GM12801 (cell line): ENCODE measurements around the gene REV3L.

Source experiments
- TF ChIP-seq, protein P1 (sequence below): IDR thresholded peaks from one replicate; pipeline ENCODE4 v1.5.1; 2011; ENCODE audit warnings: control low read depth; ENCODE audit not compliant: insufficient read length; ENCODE audit errors: extremely low read depth

Gene REV3L

DNA sequence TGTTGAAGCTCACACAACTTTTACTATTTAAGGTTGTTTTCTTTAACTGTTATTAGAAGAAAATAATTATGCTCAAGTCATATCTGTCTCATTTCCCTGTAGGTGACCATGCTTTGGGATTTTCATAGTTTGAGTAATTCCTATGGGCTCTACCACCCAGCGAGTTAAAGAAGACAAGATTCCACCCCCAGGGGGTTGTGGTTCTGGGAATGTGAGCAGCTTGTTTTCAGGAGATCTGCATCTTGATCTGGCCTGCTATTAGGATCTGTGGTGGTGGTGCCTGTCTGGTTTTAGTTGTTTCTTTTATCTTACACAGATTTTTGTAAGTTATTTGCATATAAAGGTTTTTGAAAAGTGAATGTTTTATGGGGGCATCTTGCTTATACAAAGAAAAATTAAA lies 20.2 kb upstream of the REV3L start:
- TF ChIP-seq, protein P1, sequence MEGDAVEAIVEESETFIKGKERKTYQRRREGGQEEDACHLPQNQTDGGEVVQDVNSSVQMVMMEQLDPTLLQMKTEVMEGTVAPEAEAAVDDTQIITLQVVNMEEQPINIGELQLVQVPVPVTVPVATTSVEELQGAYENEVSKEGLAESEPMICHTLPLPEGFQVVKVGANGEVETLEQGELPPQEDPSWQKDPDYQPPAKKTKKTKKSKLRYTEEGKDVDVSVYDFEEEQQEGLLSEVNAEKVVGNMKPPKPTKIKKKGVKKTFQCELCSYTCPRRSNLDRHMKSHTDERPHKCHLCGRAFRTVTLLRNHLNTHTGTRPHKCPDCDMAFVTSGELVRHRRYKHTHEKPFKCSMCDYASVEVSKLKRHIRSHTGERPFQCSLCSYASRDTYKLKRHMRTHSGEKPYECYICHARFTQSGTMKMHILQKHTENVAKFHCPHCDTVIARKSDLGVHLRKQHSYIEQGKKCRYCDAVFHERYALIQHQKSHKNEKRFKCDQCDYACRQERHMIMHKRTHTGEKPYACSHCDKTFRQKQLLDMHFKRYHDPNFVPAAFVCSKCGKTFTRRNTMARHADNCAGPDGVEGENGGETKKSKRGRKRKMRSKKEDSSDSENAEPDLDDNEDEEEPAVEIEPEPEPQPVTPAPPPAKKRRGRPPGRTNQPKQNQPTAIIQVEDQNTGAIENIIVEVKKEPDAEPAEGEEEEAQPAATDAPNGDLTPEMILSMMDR, result no peak

DNA sequence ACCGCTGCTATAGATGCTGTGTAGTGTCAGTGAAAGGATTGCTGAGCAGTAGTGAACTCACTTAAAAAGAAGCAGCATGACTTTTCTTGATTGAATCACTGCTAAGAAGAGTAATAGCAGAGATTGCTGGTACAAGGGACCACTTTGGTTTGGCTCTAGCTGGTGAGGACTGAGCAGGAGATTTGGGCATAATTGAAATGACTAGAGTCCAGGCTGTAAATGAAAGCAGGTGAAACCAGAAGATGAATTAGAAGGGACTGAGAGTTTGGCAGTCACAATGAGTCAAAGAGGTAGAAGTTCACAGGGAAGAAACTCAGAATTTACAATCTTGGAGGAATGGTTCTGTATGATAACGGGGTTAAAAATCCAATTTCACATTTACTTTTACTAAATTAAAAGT lies 19.1 kb upstream of the REV3L start:
- TF ChIP-seq, protein P1, result no peak

DNA sequence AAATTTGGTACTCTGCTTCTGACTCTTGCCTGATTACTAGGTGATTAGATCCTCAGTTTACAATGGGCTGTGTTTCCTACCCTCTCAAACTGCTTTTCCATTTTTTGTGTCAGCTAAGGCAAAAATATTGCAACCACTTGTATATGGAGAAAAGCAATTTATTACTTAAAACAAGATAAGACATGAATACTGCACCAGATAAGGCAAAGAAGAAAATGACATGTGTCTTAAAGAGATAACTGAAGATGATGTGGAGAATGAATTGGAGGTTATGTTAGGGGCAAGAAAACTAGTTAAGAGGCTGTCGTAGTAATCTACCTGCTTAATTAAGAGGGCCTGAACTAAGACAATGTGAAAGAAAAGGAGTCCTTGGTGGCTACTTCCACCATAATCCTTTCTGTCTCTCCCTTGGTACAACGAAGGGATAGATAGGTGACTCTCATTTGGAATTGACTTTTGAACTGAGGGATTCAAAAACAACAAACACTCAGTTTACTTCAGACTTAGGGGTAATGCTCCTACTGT lies 16.3 kb upstream of the REV3L start:
- TF ChIP-seq, protein P1, result no peak

DNA sequence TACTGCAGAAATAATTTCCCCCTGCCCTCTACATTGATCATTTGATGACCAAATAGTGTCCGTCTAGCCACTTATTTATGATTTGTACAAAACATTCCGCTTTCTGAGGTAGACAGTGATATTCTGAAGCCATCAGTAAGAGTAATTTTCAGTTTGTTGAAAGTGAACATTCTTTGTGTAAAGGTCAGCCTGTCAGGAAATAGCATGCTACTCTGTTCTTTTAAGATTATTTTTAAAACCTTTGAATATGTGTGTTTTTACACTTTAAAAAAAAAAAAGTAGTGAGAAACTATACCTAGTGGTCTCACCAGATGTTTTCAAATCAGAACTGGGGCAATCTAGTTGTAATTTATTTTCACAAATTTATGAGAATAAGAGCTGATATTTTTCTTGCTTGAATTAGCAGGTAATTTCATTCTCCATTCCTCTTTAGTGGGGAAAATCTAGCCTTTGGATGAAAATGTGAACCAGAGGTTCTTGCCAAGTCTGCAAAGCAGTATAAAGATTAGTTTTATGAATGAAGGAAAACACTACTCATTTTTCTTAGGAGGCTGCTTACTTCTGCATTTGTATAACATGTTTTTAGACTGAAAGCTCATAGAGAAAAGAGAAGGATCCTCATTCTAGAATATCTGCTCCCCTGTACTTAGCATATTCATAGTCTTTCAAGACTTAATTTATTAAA lies 12.1 kb upstream of the REV3L start:
- TF ChIP-seq, protein P1, result no peak

DNA sequence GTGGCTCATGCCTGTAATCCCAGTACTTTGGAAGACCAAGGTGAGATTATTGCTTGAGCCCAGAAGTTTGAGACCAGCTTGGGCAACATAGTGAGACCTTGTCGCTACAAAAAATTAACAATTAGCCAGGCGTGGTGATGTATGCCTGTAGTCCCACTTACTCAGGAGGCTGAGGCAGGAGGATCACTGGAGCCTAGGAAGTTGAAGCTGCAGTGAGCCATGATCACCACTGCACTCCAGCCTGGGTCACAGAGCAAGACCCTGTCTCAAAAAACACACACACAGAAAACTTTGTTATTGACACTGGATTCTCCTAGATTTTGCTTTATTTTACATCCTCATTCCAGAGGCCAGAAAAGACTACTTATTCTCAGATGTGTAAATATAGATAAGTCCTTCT lies 9.5 kb upstream of the REV3L start:
- TF ChIP-seq, protein P1, result no peak

DNA sequence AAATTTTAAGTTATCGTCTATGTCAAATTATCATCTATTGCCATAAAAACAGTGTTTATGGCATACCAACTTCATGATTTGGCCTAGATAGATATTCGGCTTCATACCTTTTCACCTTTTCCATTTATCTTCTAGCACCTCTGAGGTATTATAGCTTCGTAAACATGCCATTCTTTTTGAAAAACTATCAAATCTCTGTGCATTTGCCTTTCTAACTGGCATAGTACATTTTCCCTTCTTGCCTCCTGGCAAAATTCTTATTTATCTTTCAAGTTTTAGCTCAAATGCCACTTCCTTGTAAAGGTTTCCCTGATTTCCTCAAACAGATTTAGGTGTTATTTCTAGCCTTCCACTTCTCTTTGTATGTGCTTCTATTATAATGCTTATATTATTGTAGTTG lies 7.0 kb upstream of the REV3L start:
- TF ChIP-seq, protein P1, result no peak

DNA sequence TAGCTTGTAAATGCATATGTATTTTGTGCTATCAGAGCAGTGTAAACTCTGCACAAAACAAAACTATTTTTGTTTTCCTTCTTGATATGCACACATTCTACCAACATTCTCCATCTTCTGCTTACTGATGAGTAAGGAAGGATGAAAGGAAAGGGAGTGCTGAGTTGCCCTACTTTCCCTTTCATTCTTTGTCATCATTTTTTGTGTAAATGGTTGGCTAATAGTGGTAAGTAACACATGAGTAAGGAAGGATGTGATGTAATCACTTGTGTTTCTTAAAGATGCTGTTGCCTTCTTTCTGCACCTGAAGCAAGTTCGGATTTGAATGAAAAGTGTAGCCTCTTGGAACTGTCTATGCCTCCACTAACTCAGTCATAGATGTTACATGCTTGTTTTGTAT lies 4.6 kb upstream of the REV3L start:
- TF ChIP-seq, protein P1, result no peak
